Renal pelvis (tissue), 12 donors: ENCODE measurements around the gene MYOCD. TPM values are rescaled to one million over a fixed set of nuclear protein-coding genes. Genes with fewer than 3 reads are reported as not detected.
"Not testable (repeated sequence)": the region's sequence is repeated elsewhere in the genome, so short reads cannot be mapped to it uniquely, and the experiment has no call there.

Source experiments
- DNase-seq: peaks from one replicate; pipeline ENCODE4 v3.0.0-alpha.2; 2013
- long read RNA-seq, 16 experiments: transcript quantifications; one replicate each; lab custom pipeline, GENCODE V29; 2026
- polyA plus RNA-seq, 3 donors: library from polyadenylated mRNA; unstranded; fragments of 120-200 nt; gene quantifications; one replicate each; pipeline ENCODE4 v1.2.1, GENCODE V29; 2013; ENCODE audit not compliant: insufficient read length in 3 of 3

The MYOCD gene, protein sequence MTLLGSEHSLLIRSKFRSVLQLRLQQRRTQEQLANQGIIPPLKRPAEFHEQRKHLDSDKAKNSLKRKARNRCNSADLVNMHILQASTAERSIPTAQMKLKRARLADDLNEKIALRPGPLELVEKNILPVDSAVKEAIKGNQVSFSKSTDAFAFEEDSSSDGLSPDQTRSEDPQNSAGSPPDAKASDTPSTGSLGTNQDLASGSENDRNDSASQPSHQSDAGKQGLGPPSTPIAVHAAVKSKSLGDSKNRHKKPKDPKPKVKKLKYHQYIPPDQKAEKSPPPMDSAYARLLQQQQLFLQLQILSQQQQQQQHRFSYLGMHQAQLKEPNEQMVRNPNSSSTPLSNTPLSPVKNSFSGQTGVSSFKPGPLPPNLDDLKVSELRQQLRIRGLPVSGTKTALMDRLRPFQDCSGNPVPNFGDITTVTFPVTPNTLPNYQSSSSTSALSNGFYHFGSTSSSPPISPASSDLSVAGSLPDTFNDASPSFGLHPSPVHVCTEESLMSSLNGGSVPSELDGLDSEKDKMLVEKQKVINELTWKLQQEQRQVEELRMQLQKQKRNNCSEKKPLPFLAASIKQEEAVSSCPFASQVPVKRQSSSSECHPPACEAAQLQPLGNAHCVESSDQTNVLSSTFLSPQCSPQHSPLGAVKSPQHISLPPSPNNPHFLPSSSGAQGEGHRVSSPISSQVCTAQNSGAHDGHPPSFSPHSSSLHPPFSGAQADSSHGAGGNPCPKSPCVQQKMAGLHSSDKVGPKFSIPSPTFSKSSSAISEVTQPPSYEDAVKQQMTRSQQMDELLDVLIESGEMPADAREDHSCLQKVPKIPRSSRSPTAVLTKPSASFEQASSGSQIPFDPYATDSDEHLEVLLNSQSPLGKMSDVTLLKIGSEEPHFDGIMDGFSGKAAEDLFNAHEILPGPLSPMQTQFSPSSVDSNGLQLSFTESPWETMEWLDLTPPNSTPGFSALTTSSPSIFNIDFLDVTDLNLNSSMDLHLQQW
- polyA plus RNA-seq, result 1 to 10 TPM; 2.2 to 6.4 (median 6.3) TPM
- long read RNA-seq, donor 1, result 0 reads
- long read RNA-seq, donor 2, result 0 reads
- long read RNA-seq, donor 3, result 0 reads
- long read RNA-seq, donor 4, result 0 reads
- long read RNA-seq, donor 5, result 0 reads
- long read RNA-seq, donor 6, result 0 reads
- long read RNA-seq, donor 7, result 0 reads
- long read RNA-seq, donor 8, result 0 reads
- long read RNA-seq, donor 9, result 0 reads
- long read RNA-seq, donor 10, result 0 reads
- long read RNA-seq, donor 11, result 0 reads
- long read RNA-seq, donor 12, result 0 reads
- long read RNA-seq, donor 13, result 0 reads
- long read RNA-seq, donor 14, result 0 reads
- long read RNA-seq, donor 15, result 0 reads
- long read RNA-seq, donor 16, result 0 reads

DNA sequence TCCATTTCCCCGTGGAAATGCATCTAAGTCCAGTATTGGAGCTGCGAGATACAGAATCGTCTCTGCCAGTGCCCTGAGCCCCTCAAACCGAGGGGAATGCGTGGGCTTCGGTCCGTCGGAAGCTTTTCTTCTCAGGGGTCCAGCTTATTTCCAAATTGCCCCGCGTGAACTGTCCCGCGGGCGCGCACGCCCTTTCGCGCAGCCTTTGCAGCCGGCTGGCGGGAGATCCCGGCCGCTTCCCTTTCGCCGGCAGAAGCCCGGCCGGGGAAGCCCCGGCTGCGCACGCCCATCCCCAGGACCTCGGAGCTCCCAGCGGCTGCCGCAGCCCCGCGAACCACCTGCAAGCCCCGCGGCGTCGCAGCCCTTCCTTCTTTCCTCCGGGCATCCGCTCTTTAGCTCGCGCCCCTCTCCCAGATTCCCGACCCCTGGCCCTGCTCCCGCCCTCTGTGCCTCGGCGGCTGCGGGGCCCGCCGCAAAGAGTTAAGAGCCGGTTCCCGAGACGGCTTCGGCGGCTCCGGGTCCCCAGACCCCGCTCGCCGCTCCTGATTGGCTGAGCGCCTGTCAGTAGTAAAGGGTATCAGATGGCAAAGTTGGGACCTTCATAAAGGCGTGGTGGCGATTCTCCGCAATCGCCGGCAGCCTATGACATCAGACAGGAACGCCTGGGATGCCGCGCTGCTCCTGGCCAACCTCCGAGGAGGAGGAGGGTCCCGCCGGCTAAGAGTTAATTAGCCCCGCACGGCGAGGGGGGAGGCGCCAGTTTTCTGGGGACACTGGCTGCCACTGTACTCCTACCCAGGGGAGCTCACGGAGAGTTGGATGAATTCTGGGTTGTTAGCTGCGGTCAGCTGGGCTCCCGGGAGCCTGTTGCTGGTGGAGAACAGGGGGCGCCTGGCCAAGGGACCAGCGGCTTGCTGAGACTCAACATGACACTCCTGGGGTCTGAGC is at the start of gene MYOCD:
MYOCD (plus strand) TSS at position 628 of the 948 bp plus-strand sequence; CDS start at position 927, 299 bp downstream.
- DNase-seq, result peak; percentile 62

DNA sequence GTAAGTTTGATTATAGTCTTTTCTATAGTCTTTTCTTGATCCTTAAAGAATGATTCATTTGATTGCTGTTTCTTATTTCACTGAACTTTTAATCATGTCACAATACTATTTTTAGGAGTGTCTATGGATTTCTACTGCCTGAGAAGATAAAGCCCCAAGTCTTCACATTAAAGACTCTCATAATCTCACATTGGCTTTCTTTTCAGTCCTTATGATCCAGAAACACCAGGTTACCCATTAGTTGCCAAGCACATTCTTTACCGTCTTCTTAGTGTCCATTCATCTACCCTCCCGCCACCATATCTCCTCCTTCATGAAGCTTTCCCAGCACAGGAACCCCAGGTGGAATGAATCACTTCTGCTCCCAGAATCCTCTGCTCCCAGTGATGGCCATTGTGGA is 49.5 kb upstream of the MYOCD start:
- no peak for DNase-seq

GRCh38 chr17:12618557-12618956 is 47.1 kb upstream of the MYOCD start:
- no peak for DNase-seq

GRCh38 chr17:12619459-12620199 is 46.1 kb upstream of the MYOCD start:
- no peak for DNase-seq

- no peak for DNase-seq
These were observed 45.4 kb upstream of the MYOCD start for GRCh38 chr17:12620200-12620720.

DNA sequence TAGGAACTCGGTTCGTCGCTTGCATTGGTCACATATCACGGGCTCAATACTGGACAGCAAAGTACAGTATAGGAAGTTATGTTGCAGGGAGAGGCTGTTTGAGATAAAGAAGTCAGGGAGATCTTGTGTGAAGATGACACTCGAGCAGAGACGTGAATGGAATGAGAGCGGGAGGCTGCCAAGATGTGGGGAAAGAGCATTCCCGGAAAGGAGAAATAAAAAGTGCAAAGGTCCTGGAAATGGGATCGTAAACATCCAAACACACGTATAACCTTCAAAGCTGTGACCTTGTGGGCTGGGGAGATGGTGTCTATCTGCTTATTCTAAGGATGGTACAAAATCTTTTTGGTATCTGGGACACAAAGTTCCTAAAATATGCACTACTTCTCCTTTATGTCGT is 43.0 kb upstream of the MYOCD start:
- DNase-seq, result no peak

DNA sequence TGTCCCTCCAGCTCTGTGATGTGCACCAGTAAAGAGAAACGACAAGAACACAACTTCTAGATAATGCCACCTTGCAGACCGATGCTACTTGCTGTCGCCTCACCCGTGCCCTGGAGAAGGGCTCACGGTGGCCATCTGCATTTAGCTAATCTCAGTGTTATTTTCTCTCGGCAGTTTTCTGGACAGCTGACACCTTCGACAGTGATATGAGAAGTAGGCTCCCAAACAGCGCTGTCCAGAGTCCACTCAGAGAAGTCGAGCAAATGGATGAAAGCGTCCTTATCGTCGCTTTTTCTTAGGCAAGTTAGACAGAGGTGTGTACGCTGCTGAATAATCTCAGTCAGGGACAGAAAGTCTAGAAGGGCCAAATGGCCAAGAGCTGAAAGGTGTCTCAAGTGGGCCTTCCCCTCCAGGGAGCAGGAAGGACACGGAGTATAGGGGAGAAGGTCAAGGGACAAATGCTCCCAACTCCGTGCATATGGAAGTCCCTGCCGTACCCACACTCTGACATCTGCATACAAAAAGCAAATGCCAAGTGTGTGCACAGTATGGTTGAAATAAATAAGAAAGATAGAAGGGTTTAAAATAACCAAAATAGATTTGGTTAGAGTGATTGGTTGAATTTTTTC is 42.4 kb upstream of the MYOCD start:
- DNase-seq, result no peak

- DNase-seq, result no peak
These were observed 41.5 kb upstream of the MYOCD start for GRCh38 chr17:12624211-12624610.

DNA sequence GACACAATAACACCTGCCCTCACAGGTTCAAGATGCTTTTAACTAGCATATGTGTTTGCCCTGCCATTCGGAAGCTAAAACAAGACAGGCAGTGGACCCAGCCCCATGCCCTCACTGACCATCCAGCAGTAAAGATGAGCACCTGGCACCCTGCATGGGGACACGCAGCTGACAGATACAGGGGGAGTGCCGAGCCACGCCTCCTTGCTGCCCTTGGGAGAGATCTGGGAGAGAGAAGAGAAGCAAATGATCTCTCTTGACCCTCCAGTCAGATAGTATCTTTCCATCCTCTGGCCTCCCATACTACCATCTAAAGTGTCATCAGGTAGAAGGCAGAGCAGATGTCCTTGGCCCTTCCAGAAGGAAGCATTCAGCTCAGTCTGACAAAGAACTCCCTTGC is 40.6 kb upstream of the MYOCD start:
- no peak for DNase-seq

GRCh38 chr17:12627177-12627629 is 38.5 kb upstream of the MYOCD start:
- no peak for DNase-seq

GRCh38 chr17:12627781-12628451 is 37.8 kb upstream of the MYOCD start:
- no peak for DNase-seq

DNA sequence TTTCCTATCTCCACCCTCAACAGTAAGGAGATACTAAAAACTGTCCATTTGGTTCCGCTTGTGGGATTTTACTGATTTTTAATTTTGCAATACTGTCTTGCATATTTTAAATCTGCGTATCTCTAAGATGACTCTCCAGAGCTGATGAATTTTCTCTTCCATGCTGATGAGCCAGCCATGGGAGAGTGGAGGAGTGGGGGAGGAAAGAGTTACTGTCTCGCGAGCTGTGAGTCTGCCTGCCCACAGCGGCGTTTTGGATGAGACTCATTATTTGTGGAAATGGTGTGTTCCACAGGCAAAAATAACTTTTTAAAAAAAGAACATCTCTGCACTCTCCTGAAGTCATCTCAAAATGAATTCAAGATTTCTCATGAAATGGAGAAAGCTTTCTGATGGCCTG is 34.6 kb upstream of the MYOCD start:
- DNase-seq, result no peak

DNA sequence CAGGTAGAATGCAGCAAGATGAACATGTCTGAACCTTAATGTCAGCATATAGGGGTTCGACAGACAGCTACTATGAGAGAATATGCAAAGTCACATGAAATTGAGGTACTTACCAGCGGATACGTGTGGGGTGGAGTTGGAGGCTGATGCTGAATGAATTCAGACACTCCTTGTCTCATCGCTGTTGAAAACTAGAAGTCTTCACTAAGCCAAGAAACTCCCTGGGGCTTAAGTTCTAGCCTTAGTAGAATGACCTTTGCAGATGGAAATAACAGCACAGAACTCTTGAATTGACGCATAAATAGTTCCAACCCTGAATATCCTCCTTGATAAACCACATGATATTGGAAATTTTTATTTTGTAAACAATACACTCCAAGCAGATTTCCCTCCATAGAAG is 32.9 kb upstream of the MYOCD start:
- DNase-seq, result no peak

GRCh38 chr17:12634789-12635414 is 30.8 kb upstream of the MYOCD start:
- no peak for DNase-seq

GRCh38 chr17:12635996-12636395 is 29.7 kb upstream of the MYOCD start:
- not testable (repeated sequence) for DNase-seq

GRCh38 chr17:12637015-12637414 is 28.7 kb upstream of the MYOCD start:
- DNase-seq, result no peak

- no peak for DNase-seq
These were observed 27.7 kb upstream of the MYOCD start for GRCh38 chr17:12637745-12638651.
